Measurements from ENCODE around the gene EIF4E2.

The EIF4E2 gene

DNA sequence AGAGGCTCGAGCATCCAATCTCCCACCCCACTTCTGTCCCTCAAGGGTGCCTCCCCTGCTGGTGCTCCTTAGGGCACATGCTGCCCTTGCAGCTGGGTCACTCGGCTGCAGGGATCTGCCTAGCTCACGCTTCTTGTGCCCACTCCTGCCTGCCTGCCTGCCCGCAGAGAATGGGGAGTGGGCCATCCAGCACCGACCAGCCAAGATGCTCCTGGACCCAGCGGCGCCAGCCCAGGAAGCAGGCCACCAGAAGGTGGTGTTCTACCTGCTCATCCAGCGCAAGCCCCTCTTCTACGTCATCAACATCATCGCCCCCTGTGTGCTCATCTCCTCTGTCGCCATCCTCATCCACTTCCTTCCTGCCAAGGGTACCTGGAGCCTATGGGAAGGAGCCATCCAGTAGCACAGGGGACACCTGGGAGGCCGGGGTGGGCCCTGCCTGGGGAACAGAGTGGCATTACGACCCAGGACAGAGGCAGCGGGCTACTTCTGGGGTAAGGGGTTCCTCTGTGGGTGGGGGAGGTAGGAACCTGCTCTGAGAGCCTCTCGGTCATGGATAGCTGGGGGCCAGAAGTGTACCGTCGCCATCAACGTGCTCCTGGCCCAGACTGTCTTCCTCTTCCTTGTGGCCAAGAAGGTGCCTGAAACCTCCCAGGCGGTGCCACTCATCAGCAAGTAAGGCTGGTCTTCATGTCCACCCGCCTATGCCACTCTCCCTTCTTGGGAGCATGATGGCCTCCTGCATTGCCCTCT is 7.6 kb upstream of the EIF4E2 start:
- no peak overlapping the region for H3K4me3 ChIP-seq (ENCODE audit: control insufficient read depth, low read depth, low read length)
- no peak for DNase-seq (ENCODE audit: low read depth)
- TF ChIP-seq CTCF (conservative IDR thresholded peaks at IDR 0.05; ENCODE audit: control insufficient read depth, insufficient read depth, low read depth, low read length) = no peak

DNA sequence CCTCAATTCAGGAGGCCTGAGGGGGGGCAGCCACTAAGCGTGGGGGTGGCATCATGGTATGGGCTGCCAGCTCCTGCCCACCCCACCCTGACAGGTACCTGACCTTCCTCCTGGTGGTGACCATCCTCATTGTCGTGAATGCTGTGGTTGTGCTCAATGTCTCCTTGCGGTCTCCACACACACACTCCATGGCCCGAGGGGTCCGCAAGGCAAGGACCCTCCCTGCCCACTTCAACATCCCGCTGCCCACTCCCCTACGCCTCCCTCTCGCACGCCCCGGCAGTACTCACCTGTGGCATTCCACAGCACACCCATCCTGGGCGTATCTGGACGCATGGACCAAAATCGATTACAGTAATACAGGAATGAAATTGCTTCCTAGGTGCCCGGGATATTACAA is 7.0 kb upstream of the EIF4E2 start:
- no peak for TF ChIP-seq CTCF (conservative IDR thresholded peaks at IDR 0.05; ENCODE audit: control insufficient read depth, insufficient read depth, low read depth, low read length)
- H3K4me3 ChIP-seq (ENCODE audit: control insufficient read depth, low read depth, low read length) = no peak overlapping the region
- DNase-seq (ENCODE audit: low read depth) = no peak

- H3K4me3 ChIP-seq (ENCODE audit: control insufficient read depth, low read depth, low read length) = no peak overlapping the region
- TF ChIP-seq CTCF (conservative IDR thresholded peaks at IDR 0.05; ENCODE audit: control insufficient read depth, insufficient read depth, low read depth, low read length) = no peak
- no peak for DNase-seq (ENCODE audit: low read depth)
Observed at GRCh38 chr2:232543928-232544631, 6.4 kb upstream of the EIF4E2 start.

- no peak for TF ChIP-seq CTCF (conservative IDR thresholded peaks at IDR 0.05; ENCODE audit: control insufficient read depth, insufficient read depth, low read depth, low read length)
- no peak overlapping the region for H3K4me3 ChIP-seq (ENCODE audit: control insufficient read depth, low read depth, low read length)
- no peak for DNase-seq (ENCODE audit: low read depth)
Observed at GRCh38 chr2:232544674-232545073, 5.8 kb upstream of the EIF4E2 start.

GRCh38 chr2:232545511-232546375 is 4.7 kb upstream of the EIF4E2 start:
- H3K4me3 ChIP-seq (ENCODE audit: control insufficient read depth, low read depth, low read length) = no peak overlapping the region
- no peak for TF ChIP-seq CTCF (conservative IDR thresholded peaks at IDR 0.05; ENCODE audit: control insufficient read depth, insufficient read depth, low read depth, low read length)
- no peak for DNase-seq (ENCODE audit: low read depth)

DNA sequence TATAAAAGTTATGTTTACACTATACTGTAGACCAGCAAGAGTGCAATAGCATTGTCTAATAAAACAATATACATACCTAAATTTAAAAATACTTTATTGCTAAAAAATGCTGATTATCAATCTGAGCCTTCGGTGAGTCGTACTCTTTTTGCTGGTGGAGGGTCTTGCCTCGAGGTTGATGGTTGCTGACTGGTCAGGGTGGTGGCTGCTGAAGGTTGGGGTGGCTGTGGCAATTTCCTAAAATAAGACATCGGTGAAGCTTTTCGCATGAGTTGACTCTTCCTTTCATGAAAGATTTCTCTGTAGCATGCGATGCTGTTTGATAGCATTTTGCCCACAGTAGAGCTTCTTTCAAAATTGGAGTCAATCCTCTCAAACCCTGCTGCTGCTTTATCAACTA is 2.5 kb upstream of the EIF4E2 start:
- H3K4me3 ChIP-seq (ENCODE audit: control insufficient read depth, low read depth, low read length) = no peak overlapping the region
- TF ChIP-seq CTCF (conservative IDR thresholded peaks at IDR 0.05; ENCODE audit: control insufficient read depth, insufficient read depth, low read depth, low read length) = no peak
- no peak for DNase-seq (ENCODE audit: low read depth)
